LNCAP (cell line): ENCODE results near the gene AFF2.

Source experiments
- TF ChIP-seq, protein P1 (sequence below): fragments of 450-650 bp; IDR thresholded peaks from 2 replicates; pipeline ENCODE4 v1.5.1; 2017; ENCODE audit warnings: mild to moderate bottlenecking

The AFF2 gene

DNA sequence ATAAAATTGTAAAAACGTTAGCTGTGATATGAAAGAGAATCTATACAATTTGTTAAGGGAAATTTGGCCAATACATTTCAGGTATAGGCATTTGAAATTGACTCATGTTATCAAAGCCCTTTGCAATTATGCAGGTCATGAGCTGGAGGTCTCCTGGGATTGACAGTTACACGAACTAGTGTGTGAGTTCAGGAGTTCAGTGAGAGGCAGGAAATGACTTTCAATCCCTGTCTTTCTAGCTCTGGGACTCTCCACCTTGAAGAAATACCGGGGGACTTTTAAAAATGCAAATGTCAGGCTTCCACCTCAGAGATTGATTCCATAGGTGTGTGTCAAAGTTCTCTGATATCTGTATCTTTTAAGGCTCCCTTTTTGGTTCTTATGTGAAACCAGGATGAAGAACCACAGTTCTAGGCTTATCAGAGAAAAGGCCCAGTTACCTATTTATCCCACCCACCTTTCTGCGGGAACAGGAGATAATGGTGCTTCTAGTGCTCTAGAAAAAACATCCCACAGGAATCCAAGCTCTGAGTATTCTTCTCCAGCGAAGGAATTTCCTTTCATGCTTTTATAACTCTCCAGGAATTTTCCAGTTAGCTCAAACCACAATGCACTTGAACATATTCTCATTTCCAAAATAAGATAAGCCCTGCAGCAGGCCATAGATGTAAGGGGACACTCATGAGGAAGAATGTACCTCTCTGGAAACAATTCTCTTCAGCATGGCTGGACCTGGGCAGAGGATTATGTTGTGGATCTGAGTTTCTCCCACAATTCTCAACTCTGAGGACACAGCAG is 503.6 kb downstream of the AFF2 start:
- TF ChIP-seq, protein P1, sequence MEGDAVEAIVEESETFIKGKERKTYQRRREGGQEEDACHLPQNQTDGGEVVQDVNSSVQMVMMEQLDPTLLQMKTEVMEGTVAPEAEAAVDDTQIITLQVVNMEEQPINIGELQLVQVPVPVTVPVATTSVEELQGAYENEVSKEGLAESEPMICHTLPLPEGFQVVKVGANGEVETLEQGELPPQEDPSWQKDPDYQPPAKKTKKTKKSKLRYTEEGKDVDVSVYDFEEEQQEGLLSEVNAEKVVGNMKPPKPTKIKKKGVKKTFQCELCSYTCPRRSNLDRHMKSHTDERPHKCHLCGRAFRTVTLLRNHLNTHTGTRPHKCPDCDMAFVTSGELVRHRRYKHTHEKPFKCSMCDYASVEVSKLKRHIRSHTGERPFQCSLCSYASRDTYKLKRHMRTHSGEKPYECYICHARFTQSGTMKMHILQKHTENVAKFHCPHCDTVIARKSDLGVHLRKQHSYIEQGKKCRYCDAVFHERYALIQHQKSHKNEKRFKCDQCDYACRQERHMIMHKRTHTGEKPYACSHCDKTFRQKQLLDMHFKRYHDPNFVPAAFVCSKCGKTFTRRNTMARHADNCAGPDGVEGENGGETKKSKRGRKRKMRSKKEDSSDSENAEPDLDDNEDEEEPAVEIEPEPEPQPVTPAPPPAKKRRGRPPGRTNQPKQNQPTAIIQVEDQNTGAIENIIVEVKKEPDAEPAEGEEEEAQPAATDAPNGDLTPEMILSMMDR = no peak

GRCh38 chrX:149004936-149005335 is 504.5 kb downstream of the AFF2 start:
- TF ChIP-seq, protein P1 = no peak

- TF ChIP-seq, protein P1 = no peak
These were observed 505.8 kb downstream of the AFF2 start for GRCh38 chrX:149006235-149006634.

DNA sequence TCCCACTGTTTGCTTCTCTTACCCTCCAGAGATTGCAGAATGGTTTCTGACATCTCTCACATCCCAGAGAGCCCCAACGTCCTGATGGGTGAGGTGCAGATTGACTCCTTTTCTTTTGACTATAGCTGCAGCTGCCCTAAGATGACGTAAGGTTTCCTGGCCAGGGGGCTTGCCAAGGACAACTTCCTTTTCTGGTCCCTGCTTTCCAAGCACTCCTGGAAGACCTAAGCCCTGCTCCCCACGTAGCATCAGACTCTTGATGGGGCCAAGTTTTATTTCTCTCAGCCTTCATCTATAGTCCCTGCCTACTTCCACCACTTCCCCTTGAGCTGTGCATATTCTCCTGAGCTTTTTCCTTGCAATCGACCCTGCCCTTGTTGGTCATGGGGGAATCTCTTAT is 507.0 kb downstream of the AFF2 start:
- TF ChIP-seq, protein P1 = no peak

- TF ChIP-seq, protein P1 = no peak
These were observed 509.8 kb downstream of the AFF2 start for GRCh38 chrX:149010013-149010852.

GRCh38 chrX:149010853-149011224 is 510.4 kb downstream of the AFF2 start:
- TF ChIP-seq, protein P1 = no peak

GRCh38 chrX:149013081-149013480 is 512.7 kb downstream of the AFF2 start:
- TF ChIP-seq, protein P1 = no peak
